SK-N-SH (cell line): Measurements from ENCODE around the gene PAIP1. TPM values are rescaled to one million over a fixed set of nuclear protein-coding genes. Genes with fewer than 3 reads are reported as not detected.

ENCODE experiments used
- CTCF ChIA-PET: fragments of 300-600, 350-600 bp; formaldehyde crosslinking; extraction: SDS; loops from one replicate; lab custom pipeline; 2021; lab: Yijun Ruan, JAX
- POLR2A ChIA-PET: fragments of 350-600 bp; sonication (Branson Sonifier 250); formaldehyde crosslinking; extraction: SDS; loops from one replicate; lab custom pipeline; 2020; ENCODE audit warnings: antibody characterized with exemption, inconsistent platforms; lab: Yijun Ruan, JAX
- DNase-seq: peaks from one replicate; pipeline ENCODE4 v3.0.0; 2012
- H2AFZ ChIP-seq: fragments of 200-600 bp; sonication (generic); 2 replicates; pipeline ENCODE4 v1.8.1; 2016; ENCODE audit warnings: antibody characterized with exemption, mild to moderate bottlenecking, low read depth
- H3F3A ChIP-seq: fragments of 200-600 bp; sonication (generic); replicated peaks from 2 replicates; pipeline ENCODE3; 2016; ENCODE audit warnings: antibody characterized with exemption, mild to moderate bottlenecking; ENCODE audit not compliant: insufficient read depth
- H3K27ac ChIP-seq, 2 experiments: fragments of 200-500 bp in 1 of 2; fragments of 200-600 bp in 1 of 2; sonication (Bioruptor generic) in 1 of 2; sonication (generic), shearing (Covaris generic) in 1 of 2; 2 replicates each; pipeline versions ENCODE4 v1.5.1 to v1.6.1; 2014 to 2016; ENCODE audit warnings: low read depth in 2 of 2, inconsistent platforms in 1 of 2, low read length in 1 of 2, mild to moderate bottlenecking in 1 of 2, mixed read lengths in 1 of 2
- H3K27me3 ChIP-seq: fragments of 200-600 bp; sonication (generic), shearing (Covaris generic); 2 replicates; pipeline ENCODE4 v1.6.1; 2016; ENCODE audit warnings: mixed run types; ENCODE audit not compliant: insufficient read depth
- H3K36me3 ChIP-seq, 2 experiments: fragments of 200-500 bp in 1 of 2; fragments of 200-600 bp in 1 of 2; sonication (Bioruptor generic) in 1 of 2; sonication (generic) in 1 of 2; replicated peaks in 1 of 2; 2 replicates each; pipeline versions ENCODE3 to v1.5.1; 2014 to 2016; ENCODE audit warnings: low read length in 1 of 2, mild to moderate bottlenecking in 1 of 2; ENCODE audit not compliant: insufficient read depth in 2 of 2, control insufficient read depth in 1 of 2
- H3K4me1 ChIP-seq, 2 experiments: fragments of 200-500 bp in 1 of 2; fragments of 200-600 bp in 1 of 2; sonication (Bioruptor generic) in 1 of 2; sonication (generic), shearing (Covaris generic) in 1 of 2; 2 replicates each; pipeline versions ENCODE4 v1.5.1 to v1.6.1; 2014 to 2016; ENCODE audit warnings: low read depth in 1 of 2, low read length in 1 of 2, mixed run types in 1 of 2; ENCODE audit not compliant: insufficient read depth in 2 of 2, control insufficient read depth in 1 of 2
- H3K4me2 ChIP-seq: fragments of 200-600 bp; sonication (generic), shearing (Covaris generic); 2 replicates; pipeline ENCODE4 v1.6.1; 2017; ENCODE audit warnings: mixed run types
- H3K4me3 ChIP-seq, 2 experiments: fragments of 200-500 bp in 1 of 2; fragments of 200-600 bp in 1 of 2; sonication (Bioruptor generic) in 1 of 2; sonication (generic), shearing (Covaris generic) in 1 of 2; 2 replicates each; pipeline versions ENCODE4 v1.5.1 to v1.8.1; 2014 to 2016; ENCODE audit warnings: low read depth in 2 of 2, inconsistent platforms in 1 of 2, low read length in 1 of 2, mild to moderate bottlenecking in 1 of 2, mixed read lengths in 1 of 2, moderate library complexity in 1 of 2
- H3K79me2 ChIP-seq: fragments of 200-600 bp; sonication (generic); 2 replicates; pipeline ENCODE4 v1.8.1; 2017; ENCODE audit warnings: mild to moderate bottlenecking; ENCODE audit not compliant: insufficient read depth
- H3K9ac ChIP-seq: fragments of 200-600 bp; sonication (generic); 2 replicates; pipeline ENCODE4 v1.6.1; 2017; ENCODE audit warnings: mixed run types
- H3K9me2 ChIP-seq: fragments of 200-600 bp; sonication (generic); 2 replicates; pipeline ENCODE4 v1.6.1; 2017; ENCODE audit warnings: mixed run types
- H3K9me3 ChIP-seq: fragments of 200-600 bp; sonication (generic); 2 replicates; pipeline ENCODE4 v1.6.1; 2017; ENCODE audit warnings: mixed run types, mild to moderate bottlenecking, moderate library complexity
- H4K20me1 ChIP-seq: fragments of 200-600 bp; sonication (generic); 2 replicates; pipeline ENCODE4 v1.6.1; 2017; ENCODE audit warnings: mild to moderate bottlenecking, mixed run types; ENCODE audit not compliant: insufficient read depth
- CHD2 ChIP-seq: fragments of 150-350 bp; IDR thresholded peaks from 2 replicates; pipeline ENCODE4 v1.6.1; 2018; ENCODE audit warnings: low read length; ENCODE audit not compliant: partially characterized antibody
- CTCF ChIP-seq: fragments of 200-600 bp; sonication (generic); IDR thresholded peaks from 2 replicates; pipeline ENCODE4 v1.6.1; 2017; ENCODE audit warnings: antibody characterized with exemption, mild to moderate bottlenecking, moderate library complexity
- ELF1 ChIP-seq: IDR thresholded peaks from 2 replicates; pipeline ENCODE4 v1.4.0; 2012
- MEF2A ChIP-seq: IDR thresholded peaks from 2 replicates; pipeline ENCODE4 v1.4.0; 2012; ENCODE audit warnings: low read depth, borderline replicate concordance
- MXI1 ChIP-seq: IDR thresholded peaks from 2 replicates; pipeline ENCODE4 v1.6.1; 2012; ENCODE audit warnings: mild to moderate bottlenecking, low read depth, low read length, improper control_type of control experiment
- NFIC ChIP-seq: IDR thresholded peaks from 2 replicates; pipeline ENCODE4 v1.4.0; 2012; ENCODE audit warnings: borderline replicate concordance
- PBX3 ChIP-seq: IDR thresholded peaks from 2 replicates; pipeline ENCODE4; 2012
- RAD21 ChIP-seq: IDR thresholded peaks from 2 replicates; pipeline ENCODE4 v1.6.1; 2012; ENCODE audit warnings: mild to moderate bottlenecking, low read length
- SIN3A ChIP-seq: IDR thresholded peaks from 2 replicates; pipeline ENCODE4 v1.6.1; 2012; ENCODE audit warnings: low read depth, mild to moderate bottlenecking, low read length, moderate library complexity, borderline replicate concordance
- SMC3 ChIP-seq: IDR thresholded peaks from 2 replicates; pipeline ENCODE4 v1.6.1; 2012; ENCODE audit warnings: low read depth, low read length, improper control_type of control experiment
- TAF1 ChIP-seq: IDR thresholded peaks from 2 replicates; pipeline ENCODE4 v1.6.1; 2012; ENCODE audit warnings: low read depth, mild to moderate bottlenecking, low read length, moderate library complexity, borderline replicate concordance
- USF1 ChIP-seq: IDR thresholded peaks from 2 replicates; pipeline ENCODE4 v1.4.0; 2012; ENCODE audit warnings: low read depth, borderline replicate concordance
- WGBS: methylation state at CpG from one replicate; pipeline ENCODE4 v1.1.6; 2017; ENCODE audit warnings: low lambda C conversion rate; 5-methylcytosine and 5-hydroxymethylcytosine counted together
- polyA plus RNA-seq, 3 experiments: library from polyadenylated mRNA; depleted of rRNA; stranded (reverse); fragments of >200 nt; gene quantifications; 2 replicates each; pipeline ENCODE4 v1.2.3, GENCODE V29; 2012

PAIP1 gene
- polyA plus RNA-seq, 1 of the 3 experiments (the other 2 are of a cell fraction) = 70.0 TPM

- Histone ChIP-seq H3K4me3 (peak overlapping the region; percentile 76 to 85), H3K27me3 (no peaks in the 10 kb centered on the region), H3K27ac (peak overlapping the region; percentile 92 to 97), H3K9me2 (no peaks in the 10 kb centered on the region), H3K9me3 (no peaks in the 10 kb centered on the region), H3K9ac (peak overlapping the region; percentile 90), H3K4me2 (peak overlapping the region; percentile 88), H3K36me3 (peaks cover 8 to 21% of the 10 kb centered on the region in 2 experiments), H2AFZ (peak overlapping the region; percentile 67), H4K20me1 (no peaks in the 10 kb centered on the region), H3K79me2 (peaks cover 25% of the 10 kb centered on the region), H3K4me1 (peaks cover 0 to 7% of the 10 kb centered on the region in 2 experiments; a peak in 2 of 4 replicates), H3F3A (peaks cover 8% of the 10 kb centered on the region)
- ChIA-PET POLR2A (interaction anchor here (0.5 to 2.7 kb wide), 13 partner anchors 31 to 363 kb away, joined by 3 to 30 read pairs (median 6); partner anchors contain the start of genes C5orf34, HMGCS1, NNT and ZNF131), CTCF (interaction anchor here (0.6 to 3.0 kb wide), 38 partner anchors 8 to 1222 kb away, joined by 3 to 22 read pairs (median 4); partner anchors contain the start of genes C5orf34, NNT and ZNF131)
- peak; percentile 83 for DNase-seq
- WGBS = 4% methylated on average over 28 of the region's 32 CpGs
- peak; percentile 29; the same call in 1 of the 2 replicates for TF ChIP-seq SMC3
- TF ChIP-seq MEF2A = no peak
- peak; percentile 74 for TF ChIP-seq CTCF
- TF ChIP-seq USF1 = 0 out of 2 replicates have a peak, but pooled peaks have one; percentile 17
- TF ChIP-seq MXI1 = peak; percentile 24; the same call in 1 of the 2 replicates
- TF ChIP-seq NFIC = no peak
- no peak for TF ChIP-seq PBX3
- TF ChIP-seq RAD21 = peak; percentile 59
- TF ChIP-seq ELF1 = peak; percentile 34; the same call in 1 of the 2 replicates
- 0 out of 2 replicates have a peak, but pooled peaks have one; percentile 7 for TF ChIP-seq SIN3A
- TF ChIP-seq TAF1 = peak; percentile 48; the same call in 1 of the 2 replicates
- peak; percentile 2 for TF ChIP-seq CHD2
These were observed 72.6 kb downstream of the PAIP1 start for GRCh38 chr5:43484106-43484849.
